Ovary (tissue), 3 donors: Measurements from ENCODE around the gene ZNF609.

ENCODE experiments used
- CTCF ChIP-seq, 3 donors: fragments of 450-650 bp in 2 of 3; fragments of 200-600 bp in 1 of 3; IDR thresholded peaks; one replicate each; pipeline versions ENCODE4 v1.5.1 to v1.8.0; 2016 to 2022; ENCODE audit warnings: antibody characterized with exemption in 3 of 3, mild to moderate bottlenecking in 1 of 3
- POLR2A ChIP-seq: fragments of 450-650 bp; IDR thresholded peaks from one replicate; pipeline ENCODE4 v1.6.1; 2017; ENCODE audit warnings: antibody characterized with exemption, mild to moderate bottlenecking, moderate library complexity
- donor health status: DM: no; HTN: no; CAD: no.

- no peak for TF ChIP-seq CTCF (IDR thresholded peaks at IDR 0.05)
- no peak for TF ChIP-seq POLR2A
These were observed 271.9 kb downstream of the ZNF609 start for GRCh38 chr15:64732156-64732860.
